ENCODE data around the gene GLIS2. TPM values are rescaled to one million over a fixed set of nuclear protein-coding genes. Genes with fewer than 3 reads are reported as not detected.
A peak's percentile ranks its signal among the peaks of the same experiment; 100 is the strongest.

The GLIS2 gene
- total RNA-seq, 2 donors from 2014 or later = 0.10 to 0.29 TPM

GRCh38 chr16:4349332-4349731 lies 33.5 kb downstream of the GLIS2 start:
- no peaks in the 10 kb centered on the region for H3K9me3 ChIP-seq (ENCODE audit: control insufficient read depth, low read length, poor library complexity, severe bottlenecking)
- no peak for DNase-seq
- H3K27me3 Mint-ChIP-seq = no peaks in the 10 kb centered on the region
- H3K36me3 Mint-ChIP-seq (ENCODE audit: low read depth) = no peaks in the 10 kb centered on the region
- peaks cover 17% of the 10 kb centered on the region for H3K4me1 Mint-ChIP-seq
- H3K4me3 Mint-ChIP-seq = no peak overlapping the region
- ATAC-seq = no peak
- H3K27ac Mint-ChIP-seq = no peak overlapping the region

DNA sequence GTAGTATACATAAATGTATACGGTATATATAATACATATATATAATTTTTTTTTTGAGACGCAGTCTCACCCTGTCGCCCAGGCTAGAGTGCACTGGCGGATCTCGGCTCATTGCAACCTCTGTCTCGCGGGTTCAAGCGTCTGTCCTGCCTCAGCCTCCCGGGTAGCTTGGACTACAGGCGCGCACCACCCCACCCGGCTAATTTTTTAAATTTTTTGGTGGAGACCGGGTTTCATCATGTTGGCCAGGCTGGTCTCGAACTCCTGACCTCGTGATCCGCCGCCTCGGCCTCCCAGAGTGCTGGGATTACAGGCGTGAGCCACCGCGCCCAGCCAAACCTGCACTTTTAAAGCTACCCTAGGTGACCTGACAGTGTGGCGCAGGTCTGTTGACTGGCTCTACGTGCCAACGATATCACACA lies 34.5 kb downstream of the GLIS2 start:
- Mint-ChIP-seq H3K27ac (peak overlapping the region; percentile 83), H3K4me1 (peaks cover 14% of the 10 kb centered on the region)
- ATAC-seq = peak; percentile 13

GRCh38 chr16:4350787-4351659 lies 35.2 kb downstream of the GLIS2 start, which contains the start of gene PAM16:
TSS of gene PAM16 (minus strand) at chr16:4351321. CDS start at chr16:4351234, 87 bp downstream.
- Mint-ChIP-seq H3K36me3 (ENCODE audit: low read depth) (peaks cover 3% of the 10 kb centered on the region), H3K27me3 (no peaks in the 10 kb centered on the region), H3K27ac (peak within 1 kb of the TSS; percentile 83), H3K4me1 (peaks cover 14% of the 10 kb centered on the region), H3K4me3 (peak within 1 kb of the TSS; percentile 93)
- H3K9me3 ChIP-seq (ENCODE audit: control insufficient read depth, low read length, poor library complexity, severe bottlenecking) = no peaks in the 10 kb centered on the region
- peak; percentile 85 for ATAC-seq
- peak; percentile 97 to 98 (median 98) for DNase-seq

More for the DNA sequence above, 34.5 kb downstream of the GLIS2 start:
- H3K4me3 Mint-ChIP-seq = peak overlapping the region; percentile 93
- no peaks in the 10 kb centered on the region for H3K9me3 ChIP-seq (ENCODE audit: control insufficient read depth, low read length, poor library complexity, severe bottlenecking)
- DNase-seq = no peak
- H3K27me3 Mint-ChIP-seq = no peaks in the 10 kb centered on the region
- H3K36me3 Mint-ChIP-seq (ENCODE audit: low read depth) = peaks cover 3% of the 10 kb centered on the region

DNA sequence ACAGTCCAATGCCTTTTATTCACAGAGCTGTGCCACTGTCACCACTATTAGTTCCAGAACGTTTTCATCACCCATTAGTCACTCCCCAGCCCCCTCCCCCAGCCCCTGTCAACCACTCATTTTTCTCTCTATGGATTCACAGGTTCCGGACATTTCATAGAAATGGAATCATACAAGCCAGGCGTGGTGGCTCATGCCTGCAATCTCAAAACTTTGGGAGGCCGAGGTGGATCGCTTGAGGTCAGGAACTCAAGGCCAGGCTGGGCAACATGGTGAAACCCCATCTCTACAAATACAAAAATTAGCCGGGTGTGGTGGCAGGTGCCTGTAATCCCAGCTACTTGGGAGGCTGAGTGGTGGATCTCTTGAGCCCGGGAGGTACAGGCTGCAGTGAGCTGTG lies 36.0 kb downstream of the GLIS2 start:
- DNase-seq (no peak), ATAC-seq (no peak)
- no peaks in the 10 kb centered on the region for H3K9me3 ChIP-seq (ENCODE audit: control insufficient read depth, low read length, poor library complexity, severe bottlenecking)
- H3K4me1 Mint-ChIP-seq = peaks cover 14% of the 10 kb centered on the region
- peak overlapping the region; percentile 83 for H3K27ac Mint-ChIP-seq
- peak overlapping the region; percentile 93 for H3K4me3 Mint-ChIP-seq
- H3K27me3 Mint-ChIP-seq = no peaks in the 10 kb centered on the region
- peaks cover 3% of the 10 kb centered on the region for H3K36me3 Mint-ChIP-seq (ENCODE audit: low read depth)

DNA sequence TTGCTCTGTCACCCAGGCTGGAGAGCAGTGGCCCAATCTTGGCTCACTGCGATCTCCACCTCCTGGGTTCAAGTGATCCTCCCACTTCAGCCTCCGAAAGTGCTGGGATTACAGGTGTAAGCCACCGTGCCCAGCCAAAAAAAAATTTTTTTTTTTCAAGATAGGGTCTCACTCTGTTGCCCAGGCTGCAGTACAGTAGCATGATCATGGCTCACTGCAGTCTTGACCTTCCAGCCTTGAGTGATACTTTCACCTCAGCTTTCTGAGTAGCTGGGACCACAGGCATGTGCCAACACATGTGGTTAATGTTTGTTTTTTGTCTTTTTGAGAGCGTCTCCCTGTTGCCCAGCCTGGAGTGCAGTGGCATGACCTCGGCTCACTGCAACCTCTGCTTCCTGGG lies 37.0 kb downstream of the GLIS2 start:
- ATAC-seq = no peak
- Mint-ChIP-seq H3K27ac (peak overlapping the region; percentile 83), H3K4me1 (peaks cover 11% of the 10 kb centered on the region), H3K36me3 (ENCODE audit: low read depth) (peaks cover 3% of the 10 kb centered on the region), H3K4me3 (no peak overlapping the region), H3K27me3 (no peaks in the 10 kb centered on the region)
- no peak for DNase-seq
- no peaks in the 10 kb centered on the region for H3K9me3 ChIP-seq (ENCODE audit: control insufficient read depth, low read length, poor library complexity, severe bottlenecking)

DNA sequence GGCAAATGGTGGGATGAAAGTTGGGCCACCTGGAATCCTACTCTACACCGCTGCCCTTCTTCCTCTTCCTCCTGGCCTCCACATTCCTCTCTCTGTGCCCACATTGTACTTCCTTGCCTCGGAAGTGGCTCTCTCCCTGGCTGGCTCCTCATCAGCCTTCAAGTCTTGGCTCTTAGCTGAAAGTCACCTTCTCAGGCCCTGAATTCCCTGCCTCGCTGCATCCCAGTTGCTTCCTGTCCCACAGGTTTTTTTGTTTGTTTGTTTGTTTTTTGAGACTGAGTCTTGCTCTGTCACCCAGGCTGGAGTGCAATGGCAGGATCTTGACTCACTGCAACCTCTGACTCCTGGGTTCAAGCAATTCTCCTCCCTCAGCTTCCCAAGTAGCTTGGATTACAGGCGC lies 37.8 kb downstream of the GLIS2 start:
- H3K4me3 Mint-ChIP-seq = peak overlapping the region; percentile 81
- peak overlapping the region; percentile 83 for H3K27ac Mint-ChIP-seq
- DNase-seq (no peak), ATAC-seq (no peak)
- peaks cover 3% of the 10 kb centered on the region for H3K36me3 Mint-ChIP-seq (ENCODE audit: low read depth)
- H3K27me3 Mint-ChIP-seq = no peaks in the 10 kb centered on the region
- no peaks in the 10 kb centered on the region for H3K9me3 ChIP-seq (ENCODE audit: control insufficient read depth, low read length, poor library complexity, severe bottlenecking)
- H3K4me1 Mint-ChIP-seq = peaks cover 6% of the 10 kb centered on the region

- H3K4me1 Mint-ChIP-seq = peaks cover 10% of the 10 kb centered on the region
- peak overlapping the region; percentile 77 for H3K27ac Mint-ChIP-seq
- H3K36me3 Mint-ChIP-seq (ENCODE audit: low read depth) = peaks cover 6% of the 10 kb centered on the region
- no peaks in the 10 kb centered on the region for H3K27me3 Mint-ChIP-seq
- no peaks in the 10 kb centered on the region for H3K9me3 ChIP-seq (ENCODE audit: control insufficient read depth, low read length, poor library complexity, severe bottlenecking)
- peak overlapping the region; percentile 31 for H3K4me3 Mint-ChIP-seq
- ATAC-seq (no peak), DNase-seq (no peak)
Observed at GRCh38 chr16:4354512-4355409, 38.9 kb downstream of the GLIS2 start.

- no peak overlapping the region for H3K4me3 Mint-ChIP-seq
- DNase-seq (no peak), ATAC-seq (no peak)
- H3K36me3 Mint-ChIP-seq (ENCODE audit: low read depth) = peaks cover 6% of the 10 kb centered on the region
- H3K9me3 ChIP-seq (ENCODE audit: control insufficient read depth, low read length, poor library complexity, severe bottlenecking) = no peaks in the 10 kb centered on the region
- peaks cover 6% of the 10 kb centered on the region for H3K4me1 Mint-ChIP-seq
- no peaks in the 10 kb centered on the region for H3K27me3 Mint-ChIP-seq
- peak overlapping the region; percentile 79 for H3K27ac Mint-ChIP-seq
Observed at GRCh38 chr16:4356820-4357219, 41.0 kb downstream of the GLIS2 start.

- Mint-ChIP-seq H3K4me1 (peaks cover 6% of the 10 kb centered on the region), H3K27me3 (no peaks in the 10 kb centered on the region), H3K4me3 (peak overlapping the region; percentile 47), H3K27ac (peak overlapping the region; percentile 79), H3K36me3 (ENCODE audit: low read depth) (peaks cover 6% of the 10 kb centered on the region)
- ATAC-seq (no peak), DNase-seq (no peak)
- no peaks in the 10 kb centered on the region for H3K9me3 ChIP-seq (ENCODE audit: control insufficient read depth, low read length, poor library complexity, severe bottlenecking)
Observed at GRCh38 chr16:4358236-4358635, 42.4 kb downstream of the GLIS2 start.

DNA sequence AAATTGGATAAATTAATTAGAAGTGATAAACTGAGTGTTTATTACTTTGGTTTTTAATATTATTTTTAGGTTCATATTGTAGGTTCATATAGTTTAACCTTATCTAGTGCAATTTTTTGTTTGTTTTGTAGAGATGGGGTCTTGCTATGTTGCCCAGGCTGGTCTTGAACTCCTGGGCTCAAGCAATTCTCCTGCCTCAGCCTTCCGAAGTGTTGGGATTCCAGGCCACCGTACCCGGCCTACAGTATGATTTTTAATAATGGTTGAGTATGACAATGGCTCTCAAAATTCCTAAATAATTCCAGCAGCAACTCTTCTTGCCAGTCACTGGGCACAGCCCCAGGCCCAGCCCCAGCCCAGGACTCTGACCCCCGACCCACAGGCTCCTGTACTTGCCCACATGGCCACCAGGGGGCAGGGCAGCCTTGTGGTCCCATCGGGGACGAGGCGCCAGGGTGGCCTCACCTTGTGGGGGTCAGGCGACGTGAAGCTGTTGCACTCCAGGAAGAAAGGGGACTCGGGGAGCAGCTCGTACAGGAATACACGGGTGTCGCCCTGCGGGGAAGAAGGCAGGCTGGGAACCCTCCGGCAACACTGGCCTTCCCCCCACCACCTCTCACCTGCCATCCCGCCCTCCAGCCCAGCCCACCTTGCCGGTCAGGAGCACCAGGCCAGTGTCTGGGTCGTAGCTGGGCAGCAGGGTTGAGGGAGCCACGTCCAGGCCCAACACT lies 43.1 kb downstream of the GLIS2 start:
- H3K4me3 Mint-ChIP-seq = peak overlapping the region; percentile 62
- H3K27ac Mint-ChIP-seq = peak overlapping the region; percentile 79

DNA sequence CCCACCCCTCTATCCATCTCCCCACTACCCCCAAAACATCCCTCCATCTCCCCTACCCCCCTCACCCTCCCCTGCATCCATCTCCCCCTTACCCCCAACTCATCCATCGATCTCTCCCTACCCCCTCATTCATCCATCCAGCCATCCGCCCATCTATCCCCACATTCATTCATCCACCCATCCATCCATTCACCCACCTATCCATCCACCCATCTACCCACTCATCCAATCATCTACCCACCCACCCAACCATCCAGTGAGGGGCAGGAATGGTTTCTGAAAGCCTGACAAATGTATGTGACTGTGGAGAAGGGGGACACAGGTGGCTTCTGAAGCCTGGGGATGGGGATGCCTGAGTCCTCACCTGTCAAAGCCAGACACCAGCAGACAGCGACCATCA lies 44.0 kb downstream of the GLIS2 start:
- Mint-ChIP-seq H3K4me3 (peak overlapping the region; percentile 21), H3K27ac (peak overlapping the region; percentile 79), H3K27me3 (no peaks in the 10 kb centered on the region), H3K4me1 (peaks cover 6% of the 10 kb centered on the region), H3K36me3 (ENCODE audit: low read depth) (peaks cover 4% of the 10 kb centered on the region)
- no peaks in the 10 kb centered on the region for H3K9me3 ChIP-seq (ENCODE audit: control insufficient read depth, low read length, poor library complexity, severe bottlenecking)
- no peak for ATAC-seq
- no peak for DNase-seq

More for the DNA sequence above, 43.1 kb downstream of the GLIS2 start:
- DNase-seq (peak; percentile 42 to 69 (median 51)), ATAC-seq (peak; percentile 59)
- H3K27me3 Mint-ChIP-seq = no peaks in the 10 kb centered on the region
- H3K4me1 Mint-ChIP-seq = peaks cover 6% of the 10 kb centered on the region
- H3K36me3 Mint-ChIP-seq (ENCODE audit: low read depth) = peaks cover 6% of the 10 kb centered on the region
- no peaks in the 10 kb centered on the region for H3K9me3 ChIP-seq (ENCODE audit: control insufficient read depth, low read length, poor library complexity, severe bottlenecking)

- Mint-ChIP-seq H3K27me3 (no peaks in the 10 kb centered on the region), H3K4me1 (peaks cover 6% of the 10 kb centered on the region), H3K27ac (peak overlapping the region; percentile 79), H3K36me3 (ENCODE audit: low read depth) (peaks cover 3% of the 10 kb centered on the region), H3K4me3 (no peak overlapping the region)
- ATAC-seq (peak; percentile 18), DNase-seq (no peak)
- H3K9me3 ChIP-seq (ENCODE audit: control insufficient read depth, low read length, poor library complexity, severe bottlenecking) = no peaks in the 10 kb centered on the region
Observed at GRCh38 chr16:4360538-4361021, 44.7 kb downstream of the GLIS2 start.
